Measurements from ENCODE around the gene CX3CR1.

DNA sequence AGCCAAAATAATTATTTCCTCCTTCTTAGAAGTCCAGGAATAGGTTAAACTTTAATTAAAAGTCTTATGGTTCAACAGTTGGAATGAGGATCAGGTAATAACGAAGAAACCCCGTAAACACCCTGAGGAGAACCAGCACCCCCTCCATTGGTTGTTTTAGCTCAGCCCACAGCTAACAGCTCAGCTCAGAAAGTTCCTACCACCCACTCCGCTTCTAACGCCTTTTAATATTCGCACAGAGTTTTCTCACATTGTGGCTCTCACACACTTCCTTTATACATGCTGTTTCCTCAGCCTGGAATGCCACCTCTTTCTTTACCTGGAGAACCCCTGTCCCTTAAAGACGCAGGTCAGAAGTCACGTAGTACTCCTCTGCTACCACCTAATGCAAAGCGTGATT lies 17.0 kb downstream of the CX3CR1 start:
- TF ChIP-seq TAF1 (IDR thresholded peaks at IDR 0.05; ENCODE audit: borderline replicate concordance, insufficient read depth, low read length) = no peak
- TF ChIP-seq SIN3A (IDR thresholded peaks at IDR 0.05; ENCODE audit: borderline replicate concordance, insufficient read depth, low read length) = no peak

Data from PFSK-1 (cell line).